Ovary (tissue), 9 donors: ENCODE results near the gene HAVCR1. TPM values are rescaled to one million over a fixed set of nuclear protein-coding genes. Genes with fewer than 3 reads are reported as not detected.
"Not testable (repeated sequence)": the region's sequence is repeated elsewhere in the genome, so short reads cannot be mapped to it uniquely, and the experiment has no call there.

Experiments used
- DNase-seq, 5 donors: peaks; one replicate each; pipeline ENCODE4 v3.0.0-alpha.2; 2019 to 2020
- H3K27ac ChIP-seq, 2 donors: fragments of 200-600 bp; one replicate each; pipeline versions ENCODE4 v1.5.1 to v1.8.0; 2019 to 2022
- H3K27me3 ChIP-seq: fragments of 200-600 bp; one replicate; pipeline ENCODE4 v1.8.0; 2022
- H3K36me3 ChIP-seq: fragments of 200-600 bp; sonication (generic); one replicate; pipeline ENCODE4 v1.5.1; 2019
- H3K4me1 ChIP-seq: one replicate; pipeline ENCODE4 v1.8.1; 2013; ENCODE audit warnings: mild to moderate bottlenecking, moderate library complexity; ENCODE audit not compliant: insufficient read depth
- H3K4me3 ChIP-seq: fragments of 200-600 bp; sonication (generic); one replicate; pipeline ENCODE4 v1.5.1; 2017
- H3K9me3 ChIP-seq, 2 donors: fragments of 200-600 bp in 1 of 2; sonication (generic) in 1 of 2; one replicate each; pipeline versions ENCODE4 v1.5.1 to v1.8.1; 2013 to 2019; ENCODE audit warnings: mild to moderate bottlenecking in 1 of 2, moderate library complexity in 1 of 2
- CTCF ChIP-seq, 3 donors: fragments of 450-650 bp in 2 of 3; fragments of 200-600 bp in 1 of 3; IDR thresholded peaks; one replicate each; pipeline versions ENCODE4 v1.5.1 to v1.8.0; 2016 to 2022; ENCODE audit warnings: antibody characterized with exemption in 3 of 3, mild to moderate bottlenecking in 1 of 3
- EP300 ChIP-seq: sonication (generic); formaldehyde crosslinking; IDR thresholded peaks from one replicate; pipeline ENCODE4 v1.6.1; 2017; ENCODE audit warnings: antibody characterized with exemption
- POLR2A ChIP-seq: fragments of 450-650 bp; IDR thresholded peaks from one replicate; pipeline ENCODE4 v1.6.1; 2017; ENCODE audit warnings: antibody characterized with exemption, mild to moderate bottlenecking, moderate library complexity
- WGBS, 3 donors: extraction: QIAGEN DNeasy Blood & Tissue Kit in 1 of 3; methylation state at CpG; one replicate each; pipeline versions ENCODE4 v1.1.5 to v1.1.7; 2013 to 2017; 5-methylcytosine and 5-hydroxymethylcytosine counted together
- intact Hi-C, 4 donors: fragments of 100-400 bp; cut with DNase I; formaldehyde crosslinking; loops; one replicate each; pipeline versions ENCODE4 v1.11.0 to v1.15.1; 2022 to 2023
- polyA plus RNA-seq, 2 donors: library from polyadenylated mRNA; stranded (reverse); fragments of 200-250 nt in 1 of 2; fragments of 350-450 nt in 1 of 2; fragmentation: Illumina TruSeq in 1 of 2; extraction: RNeasy Lipid Tissue Mini Kit (QIAGEN cat#74804) in 1 of 2; gene quantifications; one replicate each; pipeline ENCODE4 v1.2.3, GENCODE V29; 2013 to 2014
- total RNA-seq, 7 donors: library from RNA; depleted of rRNA in 2 of 7; stranded (reverse); fragments of >200 nt in 2 of 7; fragmentation: NEBNext Ultra II Directional in 3 of 7; extraction: Animal tissue kit (Norgen Biotek cat#: 25700) in 3 of 7; gene quantifications; one replicate each; pipeline versions ENCODE4 v1.1.0 to v1.2.4, GENCODE V29; 2016 to 2023
- donor health status: DM: no; HTN: no; CAD: no; lungs with moderate emphysema.
- donor health status: DM: no; HTN: no; CAD: no.
- donor health status: Bipolar disorder and iron deficiency.
- donor health status: DM: yes; HTN: yes; CAD: no.
- donor health status: DM: no; HTN: no; CAD: no.
- donor health status: DM: yes; HTN: yes; CAD: no.

Gene HAVCR1
- total and polyA plus RNA-seq, 9 donors: 0.23 TPM; not detected in 8

GRCh38 chr5:157033071-157033583 is 25.8 kb downstream of the HAVCR1 start:
- H3K27ac ChIP-seq: no peak overlapping the region
- no peaks in the 10 kb centered on the region for H3K27me3 ChIP-seq
- H3K36me3 ChIP-seq: no peaks in the 10 kb centered on the region
- H3K4me1 ChIP-seq: no peaks in the 10 kb centered on the region
- no peak for DNase-seq
- intact Hi-C loops: no loop called here
- H3K4me3 ChIP-seq: no peak overlapping the region
- TF ChIP-seq CTCF (IDR thresholded peaks at IDR 0.05) (no peak), EP300 (no peak), POLR2A (no peak)
- H3K9me3 ChIP-seq: no peaks in the 10 kb centered on the region
- WGBS, 3 donors: 91 to 93% (median 91%) methylated on average over 4 of the region's 4 CpGs

GRCh38 chr5:157030692-157031091 is 28.2 kb downstream of the HAVCR1 start:
- Histone ChIP-seq H3K27ac (no peak overlapping the region), H3K27me3 (no peaks in the 10 kb centered on the region), H3K36me3 (no peaks in the 10 kb centered on the region), H3K9me3 (no peaks in the 10 kb centered on the region), H3K4me1 (no peaks in the 10 kb centered on the region), H3K4me3 (no peak overlapping the region)
- no peak for TF ChIP-seq CTCF (IDR thresholded peaks at IDR 0.05)
- TF ChIP-seq POLR2A: no peak
- TF ChIP-seq EP300: no peak
- no peak for DNase-seq
- intact Hi-C loops: no loop called here
- WGBS, 3 donors: 59 to 62% (median 60%) methylated on average over 3 of the region's 3 CpGs

- intact Hi-C loops: no loop called here
- Histone ChIP-seq H3K36me3 (no peaks in the 10 kb centered on the region), H3K4me3 (no peak overlapping the region), H3K4me1 (no peaks in the 10 kb centered on the region), H3K27me3 (no peaks in the 10 kb centered on the region), H3K27ac (no peak overlapping the region), H3K9me3 (no peaks in the 10 kb centered on the region)
- DNase-seq: no peak
- WGBS, 3 donors: 62 to 78% (median 71%) methylated on average over 3 of the region's 3 CpGs
- TF ChIP-seq POLR2A: no peak
- no peak for TF ChIP-seq CTCF (IDR thresholded peaks at IDR 0.05)
- TF ChIP-seq EP300: no peak
Measured at GRCh38 chr5:157029457-157029856, 29.5 kb downstream of the HAVCR1 start.

GRCh38 chr5:157027663-157028062 is 31.3 kb downstream of the HAVCR1 start:
- H3K27me3 ChIP-seq, H3K4me1 ChIP-seq, H3K9me3 ChIP-seq, intact Hi-C loops, DNase-seq, H3K36me3 ChIP-seq, H3K4me3 ChIP-seq, H3K27ac ChIP-seq: not testable (repeated sequence)
- WGBS, 3 donors: 87 to 97% (median 88%) methylated on average over 2 of the region's 2 CpGs

- intact Hi-C loops: no loop called here
Measured at GRCh38 chr5:157026789-157027424, 32.0 kb downstream of the HAVCR1 start.

More at GRCh38 chr5:157026789-157027424, 32.0 kb downstream of the HAVCR1 start:
- no peaks in the 10 kb centered on the region for H3K9me3 ChIP-seq
- DNase-seq: no peak
- H3K4me1 ChIP-seq: no peaks in the 10 kb centered on the region
- H3K27ac ChIP-seq: no peak overlapping the region
- no peak for TF ChIP-seq POLR2A
- TF ChIP-seq CTCF (IDR thresholded peaks at IDR 0.05): no peak
- no peak for TF ChIP-seq EP300
- WGBS, 3 donors: 70 to 78% (median 71%) methylated on average over 3 of the region's 3 CpGs
- no peak overlapping the region for H3K4me3 ChIP-seq
- no peaks in the 10 kb centered on the region for H3K36me3 ChIP-seq
- no peaks in the 10 kb centered on the region for H3K27me3 ChIP-seq
